Right atrium auricular region (tissue), 2 donors: ENCODE measurements around the gene DUSP28. TPM values are rescaled to one million over a fixed set of nuclear protein-coding genes. Genes with fewer than 3 reads are reported as not detected.

Experiments used
- DNase-seq: peaks from one replicate; pipeline ENCODE4 v3.0.0-alpha.2; 2019; ENCODE audit warnings: low spot score
- H3K27ac ChIP-seq, 2 donors: fragments of 200-600 bp; sonication (generic); 1 replicate in 1 of 2; 2 replicates in 1 of 2; pipeline ENCODE4 v1.5.1; 2016 to 2019
- H3K27me3 ChIP-seq, 2 donors: fragments of 200-600 bp; sonication (generic); one replicate each; pipeline versions ENCODE4 v1.5.1 to v1.6.0; 2017 to 2019
- H3K36me3 ChIP-seq: fragments of 200-600 bp; sonication (generic); one replicate; pipeline ENCODE4 v1.5.1; 2016
- H3K4me1 ChIP-seq, 2 donors: fragments of 200-600 bp; sonication (generic); one replicate each; pipeline versions ENCODE4 v1.5.1 to v1.6.0; 2017 to 2019
- H3K4me3 ChIP-seq, 2 donors: fragments of 200-600 bp; sonication (generic); 1 replicate in 1 of 2; 2 replicates in 1 of 2; pipeline ENCODE4 v1.5.1; 2017 to 2019; ENCODE audit warnings: mild to moderate bottlenecking in 1 of 2, moderate library complexity in 1 of 2
- H3K9me3 ChIP-seq, 2 donors: fragments of 200-600 bp; sonication (generic); one replicate each; pipeline ENCODE4 v1.5.1; 2019
- total RNA-seq, 2 donors: library from RNA; depleted of rRNA; stranded (reverse); fragments of >200 nt; gene quantifications; one replicate each; pipeline ENCODE4 v1.1.0, GENCODE V29; 2016
- TF ChIP-seq, protein P1 (sequence below), 2 donors: fragments of 200-600 bp; sonication (generic); IDR thresholded peaks; one replicate each; pipeline ENCODE4 v1.5.1; 2019; ENCODE audit warnings: antibody characterized with exemption in 2 of 2

The DUSP28 gene
- total RNA-seq, 2 donors from 2014 or later = 12.0 to 17.5 TPM

DNA sequence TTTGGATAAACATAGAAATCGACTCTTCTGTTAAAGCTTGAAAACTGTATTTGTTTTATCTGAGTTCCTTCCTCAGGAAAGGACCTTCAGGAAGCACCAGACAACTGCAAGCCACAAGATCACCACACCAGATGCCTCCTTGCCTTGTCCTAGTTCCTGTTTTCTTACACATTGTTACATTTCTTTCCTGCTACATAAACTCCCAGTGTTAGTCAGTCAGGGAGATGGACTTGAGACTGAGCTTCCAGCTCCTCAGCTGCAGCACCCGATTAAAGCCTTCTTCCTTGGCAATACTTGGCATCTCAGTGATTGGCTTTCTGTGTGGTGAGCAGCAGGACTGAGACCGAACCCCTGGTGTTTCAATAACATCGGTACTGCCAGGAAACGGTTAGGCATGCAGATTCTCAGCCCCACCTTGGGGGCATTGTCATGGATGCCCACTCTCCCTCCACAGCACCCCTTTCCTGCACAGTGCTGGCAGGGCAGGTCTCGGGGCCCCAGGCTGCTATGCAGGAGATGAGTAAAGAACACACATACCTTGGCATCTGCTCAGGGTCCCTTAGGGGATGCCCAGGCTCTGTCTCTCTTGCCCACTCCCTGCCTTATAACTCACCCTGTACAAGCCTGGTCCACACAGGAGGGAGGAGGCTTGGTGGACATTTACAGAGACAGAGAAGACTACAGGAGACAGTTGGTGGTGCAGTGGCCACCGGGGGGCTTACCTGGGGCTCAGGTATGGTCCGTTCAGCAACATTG, 35.0 kb upstream of the DUSP28 start:
- DNase-seq = no peak
- Histone ChIP-seq H3K36me3 (peaks cover 9% of the 10 kb centered on the region), H3K27me3 (no peaks in the 10 kb centered on the region), H3K27ac (no peak overlapping the region), H3K4me3 (no peak overlapping the region), H3K9me3 (no peaks in the 10 kb centered on the region), H3K4me1 (peaks cover 0 to 3% of the 10 kb centered on the region in 2 donors)
- TF ChIP-seq, protein P1, sequence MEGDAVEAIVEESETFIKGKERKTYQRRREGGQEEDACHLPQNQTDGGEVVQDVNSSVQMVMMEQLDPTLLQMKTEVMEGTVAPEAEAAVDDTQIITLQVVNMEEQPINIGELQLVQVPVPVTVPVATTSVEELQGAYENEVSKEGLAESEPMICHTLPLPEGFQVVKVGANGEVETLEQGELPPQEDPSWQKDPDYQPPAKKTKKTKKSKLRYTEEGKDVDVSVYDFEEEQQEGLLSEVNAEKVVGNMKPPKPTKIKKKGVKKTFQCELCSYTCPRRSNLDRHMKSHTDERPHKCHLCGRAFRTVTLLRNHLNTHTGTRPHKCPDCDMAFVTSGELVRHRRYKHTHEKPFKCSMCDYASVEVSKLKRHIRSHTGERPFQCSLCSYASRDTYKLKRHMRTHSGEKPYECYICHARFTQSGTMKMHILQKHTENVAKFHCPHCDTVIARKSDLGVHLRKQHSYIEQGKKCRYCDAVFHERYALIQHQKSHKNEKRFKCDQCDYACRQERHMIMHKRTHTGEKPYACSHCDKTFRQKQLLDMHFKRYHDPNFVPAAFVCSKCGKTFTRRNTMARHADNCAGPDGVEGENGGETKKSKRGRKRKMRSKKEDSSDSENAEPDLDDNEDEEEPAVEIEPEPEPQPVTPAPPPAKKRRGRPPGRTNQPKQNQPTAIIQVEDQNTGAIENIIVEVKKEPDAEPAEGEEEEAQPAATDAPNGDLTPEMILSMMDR (IDR thresholded peaks at IDR 0.05) = no peak

DNA sequence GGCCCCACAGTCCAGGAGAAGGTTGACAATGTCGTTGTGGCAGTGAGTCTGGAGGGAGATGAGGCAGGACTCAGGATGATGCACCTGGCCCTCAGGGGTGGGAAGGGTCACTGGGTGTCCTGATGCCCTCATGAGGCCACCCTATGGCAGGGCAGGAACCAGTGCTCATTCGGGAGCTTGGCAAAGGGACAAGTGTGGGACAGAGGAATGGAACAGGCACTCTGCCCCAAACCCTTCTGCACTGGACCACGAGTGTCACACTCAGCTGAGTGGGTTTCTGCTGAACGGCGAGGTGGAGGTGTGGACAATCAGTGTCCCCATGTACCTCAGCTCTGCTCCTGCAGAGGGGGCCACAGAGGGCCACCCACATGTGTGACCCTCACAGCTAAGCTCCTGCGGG, 34.4 kb upstream of the DUSP28 start:
- H3K4me3 ChIP-seq = no peak overlapping the region
- H3K27me3 ChIP-seq = no peaks in the 10 kb centered on the region
- H3K36me3 ChIP-seq = peaks cover 9% of the 10 kb centered on the region
- DNase-seq = no peak
- no peak overlapping the region for H3K27ac ChIP-seq
- TF ChIP-seq, protein P1 (IDR thresholded peaks at IDR 0.05) = no peak
- H3K4me1 ChIP-seq = no peaks in the 10 kb centered on the region
- H3K9me3 ChIP-seq = peaks cover 0 to 4% of the 10 kb centered on the region in 2 donors

DNA sequence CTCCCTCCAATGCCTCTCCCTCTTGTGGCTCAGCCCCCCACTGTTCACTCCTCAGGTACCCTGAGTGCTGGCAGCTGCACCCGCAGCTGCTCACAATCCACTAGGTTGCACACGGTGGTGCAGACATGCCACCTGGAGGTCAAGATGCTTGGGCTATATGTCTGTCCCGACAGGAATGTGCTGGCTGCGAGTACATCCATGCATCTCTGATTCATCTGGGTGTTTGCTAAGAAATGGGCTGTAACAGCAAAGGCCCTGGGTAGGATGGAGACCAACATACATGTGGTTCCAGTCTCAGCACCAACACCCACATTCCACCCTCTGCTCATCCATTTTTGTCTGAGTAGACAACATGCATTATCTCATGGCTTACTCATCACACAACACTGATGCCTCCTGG, 33.6 kb upstream of the DUSP28 start:
- Histone ChIP-seq H3K27ac (no peak overlapping the region), H3K36me3 (peaks cover 9% of the 10 kb centered on the region)
- TF ChIP-seq, protein P1 (IDR thresholded peaks at IDR 0.05) = no peak

DNA sequence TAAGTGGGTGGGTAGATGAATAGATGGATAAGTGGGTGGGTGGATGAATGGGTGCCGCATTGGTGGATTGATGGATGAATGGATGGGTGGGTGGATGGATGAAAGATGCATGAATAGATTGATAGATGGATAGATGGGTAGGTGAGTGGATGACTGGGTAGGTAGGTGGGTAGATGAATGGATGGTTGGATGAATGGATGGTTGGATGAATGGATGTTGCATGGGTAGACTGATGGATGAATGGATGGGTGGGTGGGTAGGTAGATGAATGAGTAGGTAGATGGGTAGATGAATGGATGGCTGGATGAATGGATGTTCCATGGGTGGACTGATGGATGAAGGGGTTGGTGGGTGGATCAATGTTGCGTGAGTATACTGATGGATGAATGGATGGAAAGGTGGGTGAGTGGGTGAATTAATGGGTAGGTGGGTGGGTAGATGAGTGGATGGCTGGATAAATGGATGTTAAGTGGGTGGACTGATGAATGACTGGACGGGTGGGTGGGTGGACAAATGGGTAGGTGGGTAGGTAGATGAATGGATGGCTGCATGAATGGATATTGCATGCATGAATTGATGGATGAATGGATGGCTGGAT, 32.9 kb upstream of the DUSP28 start:
- H3K4me3 ChIP-seq = no peak overlapping the region
- H3K27me3 ChIP-seq = no peaks in the 10 kb centered on the region
- TF ChIP-seq, protein P1 (IDR thresholded peaks at IDR 0.05) = no peak
- H3K4me1 ChIP-seq = no peaks in the 10 kb centered on the region
- H3K27ac ChIP-seq = no peak overlapping the region
- H3K9me3 ChIP-seq = peaks cover 0 to 19% of the 10 kb centered on the region in 2 donors
- peaks cover 9% of the 10 kb centered on the region for H3K36me3 ChIP-seq
- DNase-seq = no peak

More for the DNA sequence above, 33.6 kb upstream of the DUSP28 start:
- no peaks in the 10 kb centered on the region for H3K4me1 ChIP-seq
- peaks cover 0 to 11% of the 10 kb centered on the region in 2 donors for H3K9me3 ChIP-seq
- H3K4me3 ChIP-seq = no peak overlapping the region
- no peaks in the 10 kb centered on the region for H3K27me3 ChIP-seq
- DNase-seq = no peak

DNA sequence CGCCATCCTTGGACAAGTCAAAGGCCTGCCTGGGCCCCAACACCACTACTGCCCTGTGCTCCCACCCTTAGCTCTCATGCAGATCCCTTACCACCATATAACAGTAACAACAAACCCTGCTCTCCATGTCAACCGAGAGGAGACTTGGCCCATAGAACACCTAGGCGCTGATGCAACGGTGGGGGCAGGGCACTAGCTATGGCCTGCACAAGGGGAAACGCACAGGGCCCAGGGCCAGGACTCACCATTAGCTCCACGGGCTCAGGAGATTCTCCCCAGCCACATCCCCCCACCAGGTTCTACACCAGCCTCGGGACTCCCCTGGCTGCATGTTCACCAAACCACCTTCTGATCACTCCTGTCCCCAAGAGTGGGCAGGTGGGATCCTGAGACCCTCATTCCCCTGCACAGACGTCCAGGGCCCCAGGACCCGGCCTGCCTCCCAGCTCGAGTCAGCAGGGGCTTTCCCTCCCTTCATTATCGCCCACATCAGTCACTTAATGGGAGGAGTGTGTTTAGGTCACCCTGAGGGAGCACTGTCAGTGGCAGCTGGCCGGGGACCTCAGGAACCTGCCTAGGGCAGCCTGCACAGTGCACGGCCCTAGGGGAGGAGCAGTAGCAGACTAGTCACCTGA, 31.6 kb upstream of the DUSP28 start:
- TF ChIP-seq, protein P1 (IDR thresholded peaks at IDR 0.05) = no peak
- Histone ChIP-seq H3K9me3 (peaks cover 0 to 24% of the 10 kb centered on the region in 2 donors), H3K4me3 (no peak overlapping the region), H3K27me3 (no peaks in the 10 kb centered on the region), H3K27ac (no peak overlapping the region), H3K36me3 (peaks cover 5% of the 10 kb centered on the region), H3K4me1 (no peaks in the 10 kb centered on the region)
- no peak for DNase-seq
